HFFc6 (cell line): ENCODE results near the gene CCDC73. TPM values are rescaled to one million over a fixed set of nuclear protein-coding genes. Genes with fewer than 3 reads are reported as not detected.
"Not testable (repeated sequence)": the region's sequence is repeated elsewhere in the genome, so short reads cannot be mapped to it uniquely, and the experiment has no call there.

Experiments
- DNase-seq: peaks from one replicate; pipeline ENCODE4 v3.0.0-alpha.2; 2018
- H3K27ac Mint-ChIP-seq: 2 replicates; pipeline ENCODE4 v1.8.0; 2020; ENCODE audit warnings: mild to moderate bottlenecking, mixed read lengths
- H3K27me3 Mint-ChIP-seq: 2 replicates; pipeline ENCODE4 v1.8.0; 2021; ENCODE audit warnings: mild to moderate bottlenecking, moderate library complexity, mixed read lengths; ENCODE audit not compliant: insufficient read depth
- H3K36me3 Mint-ChIP-seq: 2 replicates; pipeline ENCODE4 v1.8.0; 2021; ENCODE audit warnings: low read depth, mixed read lengths
- H3K4me1 Mint-ChIP-seq: 2 replicates; pipeline ENCODE4 v1.8.0; 2020; ENCODE audit warnings: low read depth, mixed read lengths
- H3K4me3 Mint-ChIP-seq: 2 replicates; pipeline ENCODE4 v1.8.0; 2020; ENCODE audit warnings: mild to moderate bottlenecking, moderate library complexity, mixed read lengths
- H3K9me3 Mint-ChIP-seq: 2 replicates; pipeline ENCODE4 v1.8.0; 2020; ENCODE audit warnings: mild to moderate bottlenecking, mixed read lengths
- CTCF ChIP-seq: fragments of 200-600 bp; sonication (generic); IDR thresholded peaks from 2 replicates; pipeline ENCODE4 v1.5.0; 2021; ENCODE audit warnings: antibody characterized with exemption, mild to moderate bottlenecking
- total RNA-seq, 6 experiments: library from RNA; stranded (reverse); fragmentation: NEBNext Ultra II Directional; extraction: Animal tissue kit (Norgen Biotek cat#: 25700); gene quantifications; 2 replicates in 1 of 6; 3 replicates in 5 of 6; pipeline ENCODE4 v1.2.3, GENCODE V29; 2021

Gene CCDC73
- total RNA-seq, 6 experiments from 2014 or later = not detected

- H3K9me3 Mint-ChIP-seq = no peaks in the 10 kb centered on the region
- no peaks in the 10 kb centered on the region for H3K4me1 Mint-ChIP-seq
- no peak overlapping the region for H3K27ac Mint-ChIP-seq
- no peak for DNase-seq
- no peak for TF ChIP-seq CTCF
- H3K27me3 Mint-ChIP-seq = peaks cover 19% of the 10 kb centered on the region
- H3K36me3 Mint-ChIP-seq = no peaks in the 10 kb centered on the region
- no peak overlapping the region for H3K4me3 Mint-ChIP-seq
Observed at GRCh38 chr11:32785262-32785661, 9.2 kb downstream of the CCDC73 start.

GRCh38 chr11:32781721-32782120, 12.7 kb downstream of the CCDC73 start:
- Mint-ChIP-seq H3K9me3 (no peaks in the 10 kb centered on the region), H3K27me3 (peaks cover 13% of the 10 kb centered on the region; the same call in 1 of the 2 replicates), H3K36me3 (no peaks in the 10 kb centered on the region), H3K4me3 (no peak overlapping the region), H3K27ac (no peak overlapping the region), H3K4me1 (no peaks in the 10 kb centered on the region)
- DNase-seq = no peak
- TF ChIP-seq CTCF = no peak

GRCh38 chr11:32780839-32781238, 13.6 kb downstream of the CCDC73 start:
- peaks cover 13% of the 10 kb centered on the region for H3K27me3 Mint-ChIP-seq
- H3K9me3 Mint-ChIP-seq = not testable (repeated sequence)

GRCh38 chr11:32779136-32779535, 15.3 kb downstream of the CCDC73 start:
- Mint-ChIP-seq H3K27ac (no peak overlapping the region), H3K4me3 (no peak overlapping the region), H3K4me1 (no peaks in the 10 kb centered on the region), H3K9me3 (no peaks in the 10 kb centered on the region), H3K36me3 (no peaks in the 10 kb centered on the region), H3K27me3 (peaks cover 9% of the 10 kb centered on the region)
- no peak for DNase-seq
- no peak for TF ChIP-seq CTCF

More at GRCh38 chr11:32780839-32781238, 13.6 kb downstream of the CCDC73 start:
- H3K4me1 Mint-ChIP-seq, DNase-seq, H3K36me3 Mint-ChIP-seq, H3K27ac Mint-ChIP-seq, H3K4me3 Mint-ChIP-seq: not testable (repeated sequence)

- DNase-seq = no peak
- no peaks in the 10 kb centered on the region for H3K9me3 Mint-ChIP-seq
- H3K27me3 Mint-ChIP-seq = no peaks in the 10 kb centered on the region; the same call in 1 of the 2 replicates
- TF ChIP-seq CTCF = no peak
- H3K4me1 Mint-ChIP-seq = no peaks in the 10 kb centered on the region
- H3K36me3 Mint-ChIP-seq = no peaks in the 10 kb centered on the region
- no peak overlapping the region; the same call in 1 of the 2 replicates for H3K4me3 Mint-ChIP-seq
- H3K27ac Mint-ChIP-seq = no peak overlapping the region
Observed at GRCh38 chr11:32775908-32776307, 18.6 kb downstream of the CCDC73 start.

GRCh38 chr11:32774081-32774480, 20.4 kb downstream of the CCDC73 start:
- H3K27me3 Mint-ChIP-seq = no peaks in the 10 kb centered on the region; the same call in 1 of the 2 replicates
- no peak for DNase-seq
- H3K4me3 Mint-ChIP-seq = no peak overlapping the region
- no peak overlapping the region for H3K27ac Mint-ChIP-seq
- H3K36me3 Mint-ChIP-seq = no peaks in the 10 kb centered on the region
- no peaks in the 10 kb centered on the region for H3K4me1 Mint-ChIP-seq
- H3K9me3 Mint-ChIP-seq = no peaks in the 10 kb centered on the region
- no peak for TF ChIP-seq CTCF
